ENCODE data around the gene RAC3. TPM values are rescaled to one million over a fixed set of nuclear protein-coding genes. Genes with fewer than 3 reads are reported as not detected.

The RAC3 gene
- total and polyA plus RNA-seq, 2 of the 8 experiments (the other 6 are each of a cell fraction or from before 2014, with no cell fraction given), result 177 to 299 TPM

DNA sequence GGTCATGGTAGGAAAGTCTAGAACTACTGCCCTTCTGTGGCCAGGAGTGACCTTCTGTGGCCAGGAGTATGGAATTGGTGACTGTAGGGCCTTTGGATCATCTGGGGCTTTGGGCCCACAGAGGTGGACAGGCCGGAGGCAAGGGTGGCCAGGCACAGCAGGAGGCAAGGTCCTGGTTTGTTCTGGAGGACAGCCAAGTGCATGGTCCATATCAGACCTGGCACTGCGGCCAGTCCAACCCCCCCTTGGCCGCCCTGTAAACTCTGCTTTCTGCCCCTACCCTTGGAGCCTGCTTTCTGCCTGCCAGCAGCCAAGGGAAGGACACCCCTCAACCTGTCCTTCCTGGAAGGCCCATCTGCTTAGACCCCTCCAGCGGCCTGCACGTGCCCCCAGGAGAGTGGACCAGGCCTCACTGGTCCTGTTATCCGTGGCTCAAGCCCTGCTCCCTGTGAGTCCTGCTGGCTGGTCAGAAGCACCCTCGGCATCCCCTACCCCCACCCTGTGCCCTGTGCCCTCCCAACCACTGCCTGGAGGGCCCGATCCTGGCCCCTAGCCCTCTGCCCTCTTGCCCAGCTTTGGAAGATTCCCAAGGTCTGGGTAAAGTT lies 8.3 kb downstream of the RAC3 start (continued):
- TF ChIP-seq, protein P1, sequence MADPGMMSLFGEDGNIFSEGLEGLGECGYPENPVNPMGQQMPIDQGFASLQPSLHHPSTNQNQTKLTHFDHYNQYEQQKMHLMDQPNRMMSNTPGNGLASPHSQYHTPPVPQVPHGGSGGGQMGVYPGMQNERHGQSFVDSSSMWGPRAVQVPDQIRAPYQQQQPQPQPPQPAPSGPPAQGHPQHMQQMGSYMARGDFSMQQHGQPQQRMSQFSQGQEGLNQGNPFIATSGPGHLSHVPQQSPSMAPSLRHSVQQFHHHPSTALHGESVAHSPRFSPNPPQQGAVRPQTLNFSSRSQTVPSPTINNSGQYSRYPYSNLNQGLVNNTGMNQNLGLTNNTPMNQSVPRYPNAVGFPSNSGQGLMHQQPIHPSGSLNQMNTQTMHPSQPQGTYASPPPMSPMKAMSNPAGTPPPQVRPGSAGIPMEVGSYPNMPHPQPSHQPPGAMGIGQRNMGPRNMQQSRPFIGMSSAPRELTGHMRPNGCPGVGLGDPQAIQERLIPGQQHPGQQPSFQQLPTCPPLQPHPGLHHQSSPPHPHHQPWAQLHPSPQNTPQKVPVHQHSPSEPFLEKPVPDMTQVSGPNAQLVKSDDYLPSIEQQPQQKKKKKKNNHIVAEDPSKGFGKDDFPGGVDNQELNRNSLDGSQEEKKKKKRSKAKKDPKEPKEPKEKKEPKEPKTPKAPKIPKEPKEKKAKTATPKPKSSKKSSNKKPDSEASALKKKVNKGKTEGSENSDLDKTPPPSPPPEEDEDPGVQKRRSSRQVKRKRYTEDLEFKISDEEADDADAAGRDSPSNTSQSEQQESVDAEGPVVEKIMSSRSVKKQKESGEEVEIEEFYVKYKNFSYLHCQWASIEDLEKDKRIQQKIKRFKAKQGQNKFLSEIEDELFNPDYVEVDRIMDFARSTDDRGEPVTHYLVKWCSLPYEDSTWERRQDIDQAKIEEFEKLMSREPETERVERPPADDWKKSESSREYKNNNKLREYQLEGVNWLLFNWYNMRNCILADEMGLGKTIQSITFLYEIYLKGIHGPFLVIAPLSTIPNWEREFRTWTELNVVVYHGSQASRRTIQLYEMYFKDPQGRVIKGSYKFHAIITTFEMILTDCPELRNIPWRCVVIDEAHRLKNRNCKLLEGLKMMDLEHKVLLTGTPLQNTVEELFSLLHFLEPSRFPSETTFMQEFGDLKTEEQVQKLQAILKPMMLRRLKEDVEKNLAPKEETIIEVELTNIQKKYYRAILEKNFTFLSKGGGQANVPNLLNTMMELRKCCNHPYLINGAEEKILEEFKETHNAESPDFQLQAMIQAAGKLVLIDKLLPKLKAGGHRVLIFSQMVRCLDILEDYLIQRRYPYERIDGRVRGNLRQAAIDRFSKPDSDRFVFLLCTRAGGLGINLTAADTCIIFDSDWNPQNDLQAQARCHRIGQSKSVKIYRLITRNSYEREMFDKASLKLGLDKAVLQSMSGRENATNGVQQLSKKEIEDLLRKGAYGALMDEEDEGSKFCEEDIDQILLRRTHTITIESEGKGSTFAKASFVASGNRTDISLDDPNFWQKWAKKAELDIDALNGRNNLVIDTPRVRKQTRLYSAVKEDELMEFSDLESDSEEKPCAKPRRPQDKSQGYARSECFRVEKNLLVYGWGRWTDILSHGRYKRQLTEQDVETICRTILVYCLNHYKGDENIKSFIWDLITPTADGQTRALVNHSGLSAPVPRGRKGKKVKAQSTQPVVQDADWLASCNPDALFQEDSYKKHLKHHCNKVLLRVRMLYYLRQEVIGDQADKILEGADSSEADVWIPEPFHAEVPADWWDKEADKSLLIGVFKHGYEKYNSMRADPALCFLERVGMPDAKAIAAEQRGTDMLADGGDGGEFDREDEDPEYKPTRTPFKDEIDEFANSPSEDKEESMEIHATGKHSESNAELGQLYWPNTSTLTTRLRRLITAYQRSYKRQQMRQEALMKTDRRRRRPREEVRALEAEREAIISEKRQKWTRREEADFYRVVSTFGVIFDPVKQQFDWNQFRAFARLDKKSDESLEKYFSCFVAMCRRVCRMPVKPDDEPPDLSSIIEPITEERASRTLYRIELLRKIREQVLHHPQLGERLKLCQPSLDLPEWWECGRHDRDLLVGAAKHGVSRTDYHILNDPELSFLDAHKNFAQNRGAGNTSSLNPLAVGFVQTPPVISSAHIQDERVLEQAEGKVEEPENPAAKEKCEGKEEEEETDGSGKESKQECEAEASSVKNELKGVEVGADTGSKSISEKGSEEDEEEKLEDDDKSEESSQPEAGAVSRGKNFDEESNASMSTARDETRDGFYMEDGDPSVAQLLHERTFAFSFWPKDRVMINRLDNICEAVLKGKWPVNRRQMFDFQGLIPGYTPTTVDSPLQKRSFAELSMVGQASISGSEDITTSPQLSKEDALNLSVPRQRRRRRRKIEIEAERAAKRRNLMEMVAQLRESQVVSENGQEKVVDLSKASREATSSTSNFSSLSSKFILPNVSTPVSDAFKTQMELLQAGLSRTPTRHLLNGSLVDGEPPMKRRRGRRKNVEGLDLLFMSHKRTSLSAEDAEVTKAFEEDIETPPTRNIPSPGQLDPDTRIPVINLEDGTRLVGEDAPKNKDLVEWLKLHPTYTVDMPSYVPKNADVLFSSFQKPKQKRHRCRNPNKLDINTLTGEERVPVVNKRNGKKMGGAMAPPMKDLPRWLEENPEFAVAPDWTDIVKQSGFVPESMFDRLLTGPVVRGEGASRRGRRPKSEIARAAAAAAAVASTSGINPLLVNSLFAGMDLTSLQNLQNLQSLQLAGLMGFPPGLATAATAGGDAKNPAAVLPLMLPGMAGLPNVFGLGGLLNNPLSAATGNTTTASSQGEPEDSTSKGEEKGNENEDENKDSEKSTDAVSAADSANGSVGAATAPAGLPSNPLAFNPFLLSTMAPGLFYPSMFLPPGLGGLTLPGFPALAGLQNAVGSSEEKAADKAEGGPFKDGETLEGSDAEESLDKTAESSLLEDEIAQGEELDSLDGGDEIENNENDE (IDR thresholded peaks at IDR 0.05; ENCODE audit: insufficient replicate concordance, low read length), result no peak
- TF ChIP-seq, protein P2, sequence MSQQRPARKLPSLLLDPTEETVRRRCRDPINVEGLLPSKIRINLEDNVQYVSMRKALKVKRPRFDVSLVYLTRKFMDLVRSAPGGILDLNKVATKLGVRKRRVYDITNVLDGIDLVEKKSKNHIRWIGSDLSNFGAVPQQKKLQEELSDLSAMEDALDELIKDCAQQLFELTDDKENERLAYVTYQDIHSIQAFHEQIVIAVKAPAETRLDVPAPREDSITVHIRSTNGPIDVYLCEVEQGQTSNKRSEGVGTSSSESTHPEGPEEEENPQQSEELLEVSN (IDR thresholded peaks at IDR 0.05), result no peak

Measured in H1 (cell line).